ENCODE results near the gene FGD4.

The FGD4 gene

GRCh38 chr12:32600681-32601080 is 201.3 kb downstream of the FGD4 start:
- no peak for TF ChIP-seq CTCF (conservative IDR thresholded peaks at IDR 0.05; ENCODE audit: control insufficient read depth, insufficient read depth, low read depth, low read length)
- no peak for DNase-seq (ENCODE audit: low read depth)
- no peak overlapping the region for H3K4me3 ChIP-seq (ENCODE audit: control insufficient read depth, low read depth, low read length)

DNA sequence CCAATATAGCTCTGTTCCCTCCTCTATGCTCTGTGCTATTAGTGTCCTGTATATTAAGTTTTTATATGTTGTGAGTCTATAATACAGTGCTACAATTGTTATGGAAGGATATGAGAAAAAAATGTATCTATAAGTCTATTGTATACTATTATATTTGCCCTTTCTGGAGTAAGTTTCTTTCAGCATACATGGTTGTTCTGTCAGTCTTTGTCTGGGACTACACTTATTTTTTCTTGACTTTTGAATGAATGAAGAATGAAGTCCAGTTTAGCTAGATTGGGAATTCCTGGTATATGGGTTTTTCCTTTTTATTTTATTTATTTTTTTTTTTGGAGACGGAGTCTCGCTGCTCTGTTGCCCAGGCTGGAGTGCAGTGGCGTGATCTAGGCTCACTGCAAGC is 203.7 kb downstream of the FGD4 start:
- DNase-seq (ENCODE audit: low read depth): no peak
- H3K4me3 ChIP-seq (ENCODE audit: control insufficient read depth, low read depth, low read length): no peak overlapping the region
- TF ChIP-seq CTCF (conservative IDR thresholded peaks at IDR 0.05; ENCODE audit: control insufficient read depth, insufficient read depth, low read depth, low read length): no peak

GRCh38 chr12:32603858-32604257 is 204.5 kb downstream of the FGD4 start:
- no peak overlapping the region for H3K4me3 ChIP-seq (ENCODE audit: control insufficient read depth, low read depth, low read length)
- TF ChIP-seq CTCF (conservative IDR thresholded peaks at IDR 0.05; ENCODE audit: control insufficient read depth, insufficient read depth, low read depth, low read length): no peak
- DNase-seq (ENCODE audit: low read depth): peak; percentile 94

DNA sequence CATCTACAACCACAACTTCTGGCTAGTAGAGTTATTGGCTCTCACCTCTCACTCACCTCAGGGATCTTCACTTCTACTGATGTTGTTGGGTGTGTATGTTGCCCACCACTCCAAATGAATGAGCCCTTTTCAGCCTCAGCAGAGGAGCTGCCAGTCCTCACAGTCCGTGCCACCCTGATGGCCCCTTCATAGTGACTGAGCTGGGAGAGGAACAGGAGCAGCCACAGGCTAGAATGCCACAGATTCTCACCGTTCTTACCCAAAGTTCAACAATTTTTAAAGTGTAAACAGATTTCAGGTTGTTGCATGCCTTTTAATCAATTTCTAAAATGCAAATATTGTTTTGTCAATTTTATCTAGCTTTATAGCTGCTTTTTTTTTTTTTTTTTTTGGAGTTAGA is 205.2 kb downstream of the FGD4 start:
- no peak for DNase-seq (ENCODE audit: low read depth)
- no peak overlapping the region for H3K4me3 ChIP-seq (ENCODE audit: control insufficient read depth, low read depth, low read length)
- no peak for TF ChIP-seq CTCF (conservative IDR thresholded peaks at IDR 0.05; ENCODE audit: control insufficient read depth, insufficient read depth, low read depth, low read length)

DNA sequence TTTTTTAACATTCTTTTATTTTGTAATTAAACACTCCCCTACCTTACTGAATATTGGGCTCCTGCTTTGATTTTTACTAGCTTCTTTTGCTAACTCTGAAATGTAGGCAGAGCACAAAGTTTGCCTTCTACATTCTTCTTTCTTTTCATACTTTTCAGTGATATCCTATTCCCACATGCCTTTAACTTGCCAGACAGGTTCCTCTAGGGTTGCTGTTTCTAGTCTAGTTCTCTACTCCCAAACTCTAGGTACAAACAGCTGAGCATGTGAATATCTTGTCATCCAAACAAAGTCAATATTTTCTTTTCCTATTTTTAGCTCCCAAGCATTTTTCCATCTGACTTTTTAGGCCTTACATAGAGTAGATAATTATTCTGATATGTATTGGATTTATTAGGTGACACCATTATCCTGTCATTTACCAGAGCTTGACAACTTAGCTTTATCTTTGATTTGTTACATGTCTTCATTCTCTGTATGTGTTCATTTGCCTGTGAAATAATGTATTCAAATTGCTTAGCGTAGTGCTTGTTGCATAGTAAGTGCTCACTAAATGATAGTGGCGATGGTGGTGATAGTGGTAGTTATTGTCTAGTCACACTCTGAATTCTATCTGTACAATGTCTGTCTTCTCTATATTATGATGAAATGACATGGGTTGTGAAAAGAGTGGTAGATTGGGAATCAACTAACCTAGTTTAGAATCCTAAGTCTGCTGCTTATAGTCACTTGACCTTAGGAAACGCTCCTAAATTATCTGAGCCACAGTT is 206.2 kb downstream of the FGD4 start:
- TF ChIP-seq CTCF (conservative IDR thresholded peaks at IDR 0.05; ENCODE audit: control insufficient read depth, insufficient read depth, low read depth, low read length): no peak
- no peak overlapping the region for H3K4me3 ChIP-seq (ENCODE audit: control insufficient read depth, low read depth, low read length)
- no peak for DNase-seq (ENCODE audit: low read depth)

- no peak for TF ChIP-seq CTCF (conservative IDR thresholded peaks at IDR 0.05; ENCODE audit: control insufficient read depth, insufficient read depth, low read depth, low read length)
- no peak for DNase-seq (ENCODE audit: low read depth)
- H3K4me3 ChIP-seq (ENCODE audit: control insufficient read depth, low read depth, low read length): no peak overlapping the region
Observed at GRCh38 chr12:32606443-32606842, 207.1 kb downstream of the FGD4 start.
